HEK293 (cell line): ENCODE data around the gene VPS50.

ENCODE experiments used
- ZNF473 ChIP-seq: fragments of 450-650 bp; formaldehyde crosslinking; IDR thresholded peaks from 2 replicates; pipeline ENCODE4 v1.5.1; 2017; ENCODE audit warnings: missing biosample characterization, missing genetic modification characterization
- TF ChIP-seq, protein P1 (sequence below): fragments of 450-650 bp; formaldehyde crosslinking; IDR thresholded peaks from 2 replicates; pipeline ENCODE4 v1.5.1; 2016; ENCODE audit warnings: missing biosample characterization, missing genetic modification characterization

DNA sequence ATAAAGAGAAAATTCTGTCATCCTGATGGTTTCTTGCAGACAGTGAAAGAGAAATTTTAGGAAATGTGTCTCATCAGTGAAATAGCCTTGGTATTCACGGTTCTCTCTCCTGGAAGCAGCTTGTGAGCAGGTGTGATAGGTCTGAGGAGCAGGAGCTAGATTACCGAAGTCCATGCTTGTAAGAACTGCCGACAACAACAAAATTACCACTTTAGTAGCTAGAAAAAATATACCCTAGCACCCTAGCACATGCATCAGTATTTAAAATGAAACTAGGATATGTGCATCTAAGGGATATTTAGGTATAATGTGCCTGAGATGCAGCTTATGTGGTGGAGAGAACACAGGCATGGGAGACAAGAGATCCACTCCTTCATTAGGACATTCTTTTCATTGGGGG lies 82.3 kb downstream of the VPS50 start:
- TF ChIP-seq, protein P1, sequence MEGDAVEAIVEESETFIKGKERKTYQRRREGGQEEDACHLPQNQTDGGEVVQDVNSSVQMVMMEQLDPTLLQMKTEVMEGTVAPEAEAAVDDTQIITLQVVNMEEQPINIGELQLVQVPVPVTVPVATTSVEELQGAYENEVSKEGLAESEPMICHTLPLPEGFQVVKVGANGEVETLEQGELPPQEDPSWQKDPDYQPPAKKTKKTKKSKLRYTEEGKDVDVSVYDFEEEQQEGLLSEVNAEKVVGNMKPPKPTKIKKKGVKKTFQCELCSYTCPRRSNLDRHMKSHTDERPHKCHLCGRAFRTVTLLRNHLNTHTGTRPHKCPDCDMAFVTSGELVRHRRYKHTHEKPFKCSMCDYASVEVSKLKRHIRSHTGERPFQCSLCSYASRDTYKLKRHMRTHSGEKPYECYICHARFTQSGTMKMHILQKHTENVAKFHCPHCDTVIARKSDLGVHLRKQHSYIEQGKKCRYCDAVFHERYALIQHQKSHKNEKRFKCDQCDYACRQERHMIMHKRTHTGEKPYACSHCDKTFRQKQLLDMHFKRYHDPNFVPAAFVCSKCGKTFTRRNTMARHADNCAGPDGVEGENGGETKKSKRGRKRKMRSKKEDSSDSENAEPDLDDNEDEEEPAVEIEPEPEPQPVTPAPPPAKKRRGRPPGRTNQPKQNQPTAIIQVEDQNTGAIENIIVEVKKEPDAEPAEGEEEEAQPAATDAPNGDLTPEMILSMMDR (tag by site-specific recombination): no peak
- no peak for TF ChIP-seq ZNF473 (tag by site-specific recombination)
